GM18511 (cell line): Measurements from ENCODE around the gene C13orf42.

Experiments
- ATAC-seq: cut with Tn5 transposase; IDR thresholded peaks from one replicate; pipeline ENCODE4 v1.9.1; 2021; ENCODE audit warnings: mild to moderate bottlenecking, moderate library complexity; ENCODE audit not compliant: unreplicated experiment

The C13orf42 gene

GRCh38 chr13:51111174-51111573, at the start of gene C13orf42:
Gene C13orf42, minus strand, starts transcription at chr13:51111274. Its CDS starts 65 bp downstream, at chr13:51111209.
- no peak for ATAC-seq

GRCh38 chr13:51158880-51159518, 47.9 kb upstream of the C13orf42 start:
- no peak for ATAC-seq

GRCh38 chr13:51158365-51158764, 47.3 kb upstream of the C13orf42 start:
- ATAC-seq = no peak

- ATAC-seq = no peak
Observed at GRCh38 chr13:51156648-51157047, 45.6 kb upstream of the C13orf42 start.

- ATAC-seq = no peak
Observed at GRCh38 chr13:51155776-51156515, 44.9 kb upstream of the C13orf42 start.

GRCh38 chr13:51155161-51155560, 44.1 kb upstream of the C13orf42 start:
- no peak for ATAC-seq

GRCh38 chr13:51154029-51154555, 43.0 kb upstream of the C13orf42 start:
- ATAC-seq = no peak

GRCh38 chr13:51153527-51153926, 42.5 kb upstream of the C13orf42 start:
- no peak for ATAC-seq

- no peak for ATAC-seq
Observed at GRCh38 chr13:51152701-51153100, 41.6 kb upstream of the C13orf42 start.

- no peak for ATAC-seq
Observed at GRCh38 chr13:51151463-51151862, 40.4 kb upstream of the C13orf42 start.

- ATAC-seq = no peak
Observed at GRCh38 chr13:51148952-51149573, 38.0 kb upstream of the C13orf42 start.

GRCh38 chr13:51148223-51148951, 37.3 kb upstream of the C13orf42 start:
- ATAC-seq = no peak

- ATAC-seq = no peak
Observed at GRCh38 chr13:51147732-51148131, 36.7 kb upstream of the C13orf42 start.

GRCh38 chr13:51146667-51147066, 35.6 kb upstream of the C13orf42 start:
- ATAC-seq = no peak

GRCh38 chr13:51137250-51137649, 26.2 kb upstream of the C13orf42 start:
- ATAC-seq = no peak

- no peak for ATAC-seq
Observed at GRCh38 chr13:51136276-51136980, 25.4 kb upstream of the C13orf42 start.

- ATAC-seq = no peak
Observed at GRCh38 chr13:51134763-51135365, 23.8 kb upstream of the C13orf42 start.

GRCh38 chr13:51130348-51130747, 19.3 kb upstream of the C13orf42 start:
- no peak for ATAC-seq

GRCh38 chr13:51125495-51126226, 14.6 kb upstream of the C13orf42 start:
- peak; percentile 82 for ATAC-seq
